HG02973 (cell line): ENCODE measurements around the gene TUBGCP2.
A peak's percentile ranks its signal among the peaks of the same experiment; 100 is the strongest.

Experiments used
- ATAC-seq: cut with Tn5 transposase; IDR thresholded peaks from one replicate; pipeline ENCODE4 v1.9.1; 2021; ENCODE audit warnings: moderate library complexity; ENCODE audit not compliant: unreplicated experiment

Gene TUBGCP2

GRCh38 chr10:133308421-133309099, at the start of gene TUBGCP2, which contains the start of gene ZNF511:
TSS of gene TUBGCP2 (minus strand) at chr10:133308872. CDS start at chr10:133302941, 5,931 bp downstream.
TSS of gene ZNF511 (plus strand) at chr10:133308914. CDS start at chr10:133308944, 30 bp downstream.
- ATAC-seq, result peak; percentile 64

GRCh38 chr10:133357285-133358161, 48.9 kb upstream of the TUBGCP2 start, which contains the start of gene FUOM:
TSS of gene FUOM (minus strand) at chr10:133358019. CDS start at chr10:133358007, 12 bp downstream.
- peak; percentile 58 for ATAC-seq

GRCh38 chr10:133356549-133357284, 48.0 kb upstream of the TUBGCP2 start:
- no peak for ATAC-seq

- ATAC-seq, result no peak
Measured at GRCh38 chr10:133355991-133356390, 47.3 kb upstream of the TUBGCP2 start.

- ATAC-seq, result no peak
Measured at GRCh38 chr10:133355266-133355665, 46.6 kb upstream of the TUBGCP2 start.

GRCh38 chr10:133354672-133355240, 46.1 kb upstream of the TUBGCP2 start:
- no peak for ATAC-seq

- ATAC-seq, result no peak
Measured at GRCh38 chr10:133353988-133354605, 45.4 kb upstream of the TUBGCP2 start.

GRCh38 chr10:133353202-133353959, 44.7 kb upstream of the TUBGCP2 start:
- ATAC-seq, result no peak

- no peak for ATAC-seq
Measured at GRCh38 chr10:133351408-133352318, 43.0 kb upstream of the TUBGCP2 start.

GRCh38 chr10:133350950-133351329, 42.3 kb upstream of the TUBGCP2 start:
- ATAC-seq, result no peak

GRCh38 chr10:133350283-133350949, 41.7 kb upstream of the TUBGCP2 start:
- no peak for ATAC-seq

- no peak for ATAC-seq
Measured at GRCh38 chr10:133349577-133350011, 40.9 kb upstream of the TUBGCP2 start.

GRCh38 chr10:133349160-133349568, 40.5 kb upstream of the TUBGCP2 start:
- ATAC-seq, result no peak

GRCh38 chr10:133347710-133348517, 39.2 kb upstream of the TUBGCP2 start:
- no peak for ATAC-seq

- ATAC-seq, result no peak
Measured at GRCh38 chr10:133346413-133346812, 37.7 kb upstream of the TUBGCP2 start.

- ATAC-seq, result no peak
Measured at GRCh38 chr10:133344236-133344635, 35.6 kb upstream of the TUBGCP2 start.

- no peak for ATAC-seq
Measured at GRCh38 chr10:133343558-133343957, 34.9 kb upstream of the TUBGCP2 start.
